Calu3 (cell line): Measurements from ENCODE around the gene ZNF217. TPM values are rescaled to one million over a fixed set of nuclear protein-coding genes. Genes with fewer than 3 reads are reported as not detected.
"Not testable (repeated sequence)": the region's sequence is repeated elsewhere in the genome, so short reads cannot be mapped to it uniquely, and the experiment has no call there.

Source experiments
- BruUV-seq: library from RNA; stranded (reverse); fragments of 400-500 nt; replicated peaks from 2 replicates; lab custom pipeline; 2021; lab: Mats Ljungman, UMichigan
- CTCF ChIA-PET: fragments of 300-600 bp; sonication (Branson Sonifier 250); formaldehyde crosslinking; loops from one replicate; lab custom pipeline; 2022; ENCODE audit warnings: antibody characterized with exemption; lab: Charles Lee
- DNase-seq: peaks from one replicate; pipeline ENCODE4 v3.0.0; 2022
- H3K27ac Mint-ChIP-seq: one replicate; pipeline ENCODE4 v1.8.0; 2022; ENCODE audit warnings: mixed read lengths; ENCODE audit not compliant: unreplicated experiment
- H3K27me3 Mint-ChIP-seq: one replicate; pipeline ENCODE4 v1.8.0; 2022; ENCODE audit warnings: mixed read lengths; ENCODE audit not compliant: unreplicated experiment
- H3K36me3 Mint-ChIP-seq: one replicate; pipeline ENCODE4 v1.8.0; 2022; ENCODE audit warnings: mild to moderate bottlenecking, moderate library complexity, mixed read lengths; ENCODE audit not compliant: insufficient read depth, unreplicated experiment
- H3K4me1 Mint-ChIP-seq: one replicate; pipeline ENCODE4 v1.8.0; 2022; ENCODE audit warnings: mild to moderate bottlenecking, low read depth, mixed read lengths; ENCODE audit not compliant: unreplicated experiment
- H3K4me3 Mint-ChIP-seq: one replicate; pipeline ENCODE4 v1.8.0; 2022; ENCODE audit warnings: mild to moderate bottlenecking, low read depth, moderate library complexity, mixed read lengths; ENCODE audit not compliant: unreplicated experiment
- H3K9me3 Mint-ChIP-seq: one replicate; pipeline ENCODE4 v1.8.0; 2022; ENCODE audit warnings: low read depth, mixed read lengths; ENCODE audit not compliant: unreplicated experiment
- intact Hi-C: fragments of 100-400 bp; cut with micrococcal nuclease; formaldehyde crosslinking; loops from one replicate; pipeline ENCODE4 v1.10.0; 2022; ENCODE audit not compliant: unreplicated experiment
- total RNA-seq: library from RNA; stranded (reverse); gene quantifications from 2 replicates; pipeline ENCODE4 v1.2.3, GENCODE V29; 2022
- TF ChIP-seq, protein P1 (sequence below): fragments of 200-600 bp; IDR thresholded peaks from one replicate; pipeline ENCODE4 v1.8.0; 2022; ENCODE audit warnings: antibody characterized with exemption; ENCODE audit not compliant: unreplicated experiment

ZNF217 gene
- total RNA-seq, 1 experiment from 2014 or later = 87.3 TPM

DNA sequence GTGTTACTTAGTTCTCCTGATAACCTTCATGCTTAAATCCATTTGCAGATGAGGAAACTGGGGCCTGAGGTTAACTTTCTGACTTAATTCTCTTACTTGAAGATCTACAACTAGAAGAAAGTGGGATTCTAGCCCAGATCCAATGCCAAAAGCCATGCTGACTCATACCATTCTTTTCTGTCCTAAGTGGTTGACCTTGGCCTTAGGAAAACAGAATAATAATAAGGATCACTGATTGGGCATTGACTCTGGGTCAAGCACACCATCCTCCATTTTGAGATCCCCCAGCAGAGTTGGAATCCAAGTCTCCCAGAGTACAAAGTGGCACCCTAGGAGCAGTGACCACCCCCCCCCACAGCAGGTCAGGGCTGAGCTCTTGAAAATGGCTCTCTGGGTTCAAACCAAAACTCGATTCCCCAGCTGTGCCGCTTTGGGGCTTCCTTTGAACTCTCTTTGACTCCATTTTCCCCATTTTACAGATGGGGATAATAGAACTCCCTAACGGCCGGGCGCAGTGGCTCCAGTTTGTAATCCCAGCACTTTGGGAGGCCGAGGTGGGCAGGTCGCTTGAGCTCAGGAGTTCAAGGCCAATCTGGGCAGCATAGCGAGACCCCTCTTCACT is 12.8 kb upstream of the ZNF217 start:
- intact Hi-C loops = no loop called here
- Mint-ChIP-seq H3K27me3 (no peaks in the 10 kb centered on the region), H3K36me3 (peaks cover 2% of the 10 kb centered on the region), H3K4me1 (peaks cover 21% of the 10 kb centered on the region), H3K4me3 (no peak overlapping the region), H3K27ac (no peak overlapping the region), H3K9me3 (no peaks in the 10 kb centered on the region)
- TF ChIP-seq, protein P1, sequence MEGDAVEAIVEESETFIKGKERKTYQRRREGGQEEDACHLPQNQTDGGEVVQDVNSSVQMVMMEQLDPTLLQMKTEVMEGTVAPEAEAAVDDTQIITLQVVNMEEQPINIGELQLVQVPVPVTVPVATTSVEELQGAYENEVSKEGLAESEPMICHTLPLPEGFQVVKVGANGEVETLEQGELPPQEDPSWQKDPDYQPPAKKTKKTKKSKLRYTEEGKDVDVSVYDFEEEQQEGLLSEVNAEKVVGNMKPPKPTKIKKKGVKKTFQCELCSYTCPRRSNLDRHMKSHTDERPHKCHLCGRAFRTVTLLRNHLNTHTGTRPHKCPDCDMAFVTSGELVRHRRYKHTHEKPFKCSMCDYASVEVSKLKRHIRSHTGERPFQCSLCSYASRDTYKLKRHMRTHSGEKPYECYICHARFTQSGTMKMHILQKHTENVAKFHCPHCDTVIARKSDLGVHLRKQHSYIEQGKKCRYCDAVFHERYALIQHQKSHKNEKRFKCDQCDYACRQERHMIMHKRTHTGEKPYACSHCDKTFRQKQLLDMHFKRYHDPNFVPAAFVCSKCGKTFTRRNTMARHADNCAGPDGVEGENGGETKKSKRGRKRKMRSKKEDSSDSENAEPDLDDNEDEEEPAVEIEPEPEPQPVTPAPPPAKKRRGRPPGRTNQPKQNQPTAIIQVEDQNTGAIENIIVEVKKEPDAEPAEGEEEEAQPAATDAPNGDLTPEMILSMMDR = no peak
- CTCF ChIA-PET = no interaction called here
- BruUV-seq = no TSS peak
- DNase-seq = no peak

DNA sequence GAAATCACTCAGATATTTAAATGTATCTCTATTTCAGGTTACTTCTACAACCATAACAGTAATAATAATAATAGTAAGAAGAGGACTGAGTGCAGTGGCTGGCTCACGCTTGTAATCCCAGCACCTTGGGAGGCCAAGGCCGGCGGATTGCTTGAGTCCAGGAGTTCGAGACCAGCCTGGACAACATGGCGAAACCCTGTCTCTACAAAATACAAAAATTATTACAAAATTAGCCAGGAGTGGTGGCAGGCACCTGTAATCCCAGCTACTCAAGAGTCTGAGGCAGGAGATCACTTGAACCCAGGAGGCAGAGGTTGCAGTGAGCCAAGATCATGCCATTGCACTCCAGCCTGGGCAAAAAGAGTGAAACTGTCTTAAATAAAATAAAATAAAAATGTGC is 11.8 kb upstream of the ZNF217 start:
- H3K9me3 Mint-ChIP-seq, DNase-seq, H3K27me3 Mint-ChIP-seq, CTCF ChIA-PET, BruUV-seq, intact Hi-C loops, H3K4me3 Mint-ChIP-seq, H3K27ac Mint-ChIP-seq, H3K36me3 Mint-ChIP-seq: not testable (repeated sequence)
- H3K4me1 Mint-ChIP-seq = peaks cover 16% of the 10 kb centered on the region

- H3K36me3 Mint-ChIP-seq, intact Hi-C loops, DNase-seq, BruUV-seq, H3K27me3 Mint-ChIP-seq, H3K4me3 Mint-ChIP-seq, H3K9me3 Mint-ChIP-seq, CTCF ChIA-PET, H3K27ac Mint-ChIP-seq: not testable (repeated sequence)
- peaks cover 16% of the 10 kb centered on the region for H3K4me1 Mint-ChIP-seq
Observed at GRCh38 chr20:53604846-53605245, 11.2 kb upstream of the ZNF217 start.

GRCh38 chr20:53602661-53603060 is 9.0 kb upstream of the ZNF217 start:
- DNase-seq = no peak
- no TSS peak for BruUV-seq
- TF ChIP-seq, protein P1 = no peak
- peaks cover 25% of the 10 kb centered on the region for H3K4me1 Mint-ChIP-seq
- H3K36me3 Mint-ChIP-seq = peaks cover under 1% of the 10 kb centered on the region
- no peaks in the 10 kb centered on the region for H3K9me3 Mint-ChIP-seq
- intact Hi-C loops = no loop called here
- no peaks in the 10 kb centered on the region for H3K27me3 Mint-ChIP-seq
- H3K27ac Mint-ChIP-seq = no peak overlapping the region
- CTCF ChIA-PET = no interaction called here
- no peak overlapping the region for H3K4me3 Mint-ChIP-seq

DNA sequence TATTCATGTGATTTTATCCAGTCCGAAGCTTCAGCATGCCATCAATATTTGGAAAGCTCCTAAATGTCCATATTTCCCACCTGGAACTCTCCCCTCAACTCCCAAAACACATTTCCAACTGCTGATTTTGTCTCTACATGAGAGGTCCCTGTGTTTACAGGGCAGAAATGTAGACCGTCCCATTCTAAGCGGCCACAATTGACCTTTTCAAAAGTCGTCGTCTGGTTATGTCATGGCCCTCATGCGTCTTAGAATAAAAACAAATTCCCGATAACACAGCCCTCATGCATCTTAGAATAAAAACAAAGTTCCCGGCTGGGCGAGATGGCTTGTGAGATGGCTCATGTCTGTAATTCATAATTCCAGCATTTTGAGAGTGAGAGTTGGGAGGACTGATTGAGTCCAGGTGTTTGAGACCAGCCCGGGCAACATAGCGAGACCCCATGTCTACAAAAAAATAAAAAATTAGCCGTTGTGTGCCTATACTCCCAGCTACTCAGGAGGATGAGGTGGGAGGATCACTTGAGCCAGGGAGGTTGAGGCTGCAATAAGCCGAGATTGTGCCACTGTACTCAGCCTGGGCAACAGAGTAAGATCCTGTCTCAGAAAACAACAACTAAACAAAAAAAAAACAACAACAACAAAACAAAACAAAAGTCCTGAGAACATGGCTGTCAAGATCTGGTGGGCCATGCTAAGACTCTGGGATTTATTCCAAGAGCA is 6.4 kb upstream of the ZNF217 start:
- intact Hi-C loops = loop anchor here (5.0 kb wide), 1 partner anchor 77 kb away; no protein-coding TSS in a partner anchor
- no peak overlapping the region for H3K27ac Mint-ChIP-seq
- H3K36me3 Mint-ChIP-seq = peaks cover 25% of the 10 kb centered on the region
- H3K9me3 Mint-ChIP-seq = no peaks in the 10 kb centered on the region
- no TSS peak for BruUV-seq
- no peaks in the 10 kb centered on the region for H3K27me3 Mint-ChIP-seq
- TF ChIP-seq, protein P1 = no peak
- CTCF ChIA-PET = interaction anchor here (1.2 kb wide), 1 partner anchor 11 kb away, joined by 3 read pairs; no protein-coding TSS in a partner anchor
- H3K4me3 Mint-ChIP-seq = no peak overlapping the region
- DNase-seq = no peak
- H3K4me1 Mint-ChIP-seq = peaks cover 48% of the 10 kb centered on the region
